Vagina (tissue), 2 donors: Measurements from ENCODE around the gene MRTFA. TPM values are rescaled to one million over a fixed set of nuclear protein-coding genes. Genes with fewer than 3 reads are reported as not detected.
"Not testable (repeated sequence)": the region's sequence is repeated elsewhere in the genome, so short reads cannot be mapped to it uniquely, and the experiment has no call there.

ENCODE experiments used
- DNase-seq, 2 donors: peaks; one replicate each; pipeline ENCODE4 v3.0.0-alpha.2; 2017; ENCODE audit errors: extremely low spot score in 2 of 2
- H3K27ac ChIP-seq: fragments of 200-600 bp; sonication (generic); one replicate; pipeline ENCODE4 v1.5.1; 2019
- H3K27me3 ChIP-seq: fragments of 200-600 bp; sonication (generic); one replicate; pipeline ENCODE4 v1.5.1; 2019
- H3K36me3 ChIP-seq, 2 donors: fragments of 200-600 bp; sonication (generic); one replicate each; pipeline ENCODE4 v1.5.1; 2017 to 2019
- H3K4me1 ChIP-seq: fragments of 200-600 bp; sonication (generic); one replicate; pipeline ENCODE4 v1.5.1; 2019
- H3K4me3 ChIP-seq, 2 donors: fragments of 200-600 bp; sonication (generic); 1 replicate in 1 of 2; 2 replicates in 1 of 2; pipeline ENCODE4 v1.5.1; 2016 to 2019
- H3K9me3 ChIP-seq: fragments of 200-600 bp; sonication (generic); one replicate; pipeline ENCODE4 v1.5.1; 2019
- POLR2A ChIP-seq, 2 donors: fragments of 450-650 bp; IDR thresholded peaks; one replicate each; pipeline ENCODE4 v1.6.1; 2017; ENCODE audit warnings: antibody characterized with exemption in 2 of 2, mild to moderate bottlenecking in 2 of 2, moderate library complexity in 2 of 2
- POLR2AphosphoS5 ChIP-seq, 2 donors: sonication (generic); formaldehyde crosslinking; IDR thresholded peaks; one replicate each; pipeline ENCODE4 v1.9.0; 2017; ENCODE audit warnings: antibody characterized with exemption in 2 of 2, mild to moderate bottlenecking in 2 of 2, low read depth in 1 of 2; ENCODE audit not compliant: insufficient read depth in 1 of 2
- intact Hi-C: fragments of 100-400 bp; cut with DNase I; formaldehyde crosslinking; loops from one replicate; pipeline ENCODE4 v1.15.1; 2023
- total RNA-seq: library from RNA; depleted of rRNA; stranded (reverse); fragments of >200 nt; gene quantifications from one replicate; pipeline ENCODE4 v1.2.3, GENCODE V29; 2016
- TF ChIP-seq, protein P1 (sequence below), 3 experiments: fragments of 450-650 bp in 2 of 3; fragments of 200-600 bp in 1 of 3; sonication (generic) in 1 of 3; IDR thresholded peaks; one replicate each; pipeline ENCODE4 v1.5.1; 2017 to 2019; ENCODE audit warnings: antibody characterized with exemption in 3 of 3, mild to moderate bottlenecking in 2 of 3, moderate library complexity in 2 of 3

MRTFA gene
- total RNA-seq, 1 donor from 2014 or later = 99.4 TPM

DNA sequence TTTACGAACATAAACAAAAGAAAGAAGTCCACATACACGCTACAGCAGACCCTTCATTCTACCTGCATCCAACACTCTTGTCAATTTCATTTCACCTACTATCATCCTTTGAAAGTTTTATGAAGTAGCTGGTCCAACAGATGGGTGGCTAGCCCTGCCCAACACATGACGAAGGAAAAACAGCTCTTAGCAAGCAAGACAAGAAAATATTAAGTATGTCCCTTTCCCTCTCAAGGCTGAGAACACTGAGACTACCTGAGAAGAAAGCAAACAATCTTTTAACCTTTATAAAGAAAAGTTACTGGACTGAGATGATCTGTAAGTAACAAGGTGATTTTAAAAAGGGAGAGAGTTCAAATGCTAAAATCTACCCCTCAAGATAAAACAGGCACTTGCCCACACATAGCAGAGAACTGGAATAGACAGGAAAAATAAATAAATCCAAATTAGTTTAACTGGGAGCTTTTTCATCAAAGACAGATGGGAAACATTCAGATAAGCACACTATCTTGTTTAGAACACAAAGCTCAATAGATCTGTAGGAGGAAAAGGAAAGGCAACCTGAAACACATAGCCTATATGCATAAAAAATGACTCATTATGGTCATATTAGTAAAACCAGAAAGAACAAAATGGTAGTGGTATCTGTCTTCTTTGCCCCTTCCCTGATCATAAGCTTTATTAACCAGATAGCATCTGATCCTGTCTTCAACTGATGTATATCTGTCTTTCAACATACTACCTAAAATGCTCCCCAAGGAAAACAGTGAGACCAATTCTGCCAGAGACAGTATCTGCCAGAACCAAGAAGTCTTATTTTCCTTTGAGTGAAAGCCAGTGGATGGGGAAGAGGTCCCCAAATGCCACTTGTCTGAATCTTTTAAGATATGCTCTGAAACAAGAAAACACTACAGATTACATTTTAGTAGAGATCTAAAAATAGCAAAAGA lies 104.3 kb downstream of the MRTFA start:
- no peaks in the 10 kb centered on the region for H3K36me3 ChIP-seq
- intact Hi-C loops = no loop called here
- peak overlapping the region; percentile 7 to 28 for H3K4me3 ChIP-seq
- peaks cover 57% of the 10 kb centered on the region for H3K4me1 ChIP-seq
- no peaks in the 10 kb centered on the region for H3K9me3 ChIP-seq
- TF ChIP-seq, protein P1, sequence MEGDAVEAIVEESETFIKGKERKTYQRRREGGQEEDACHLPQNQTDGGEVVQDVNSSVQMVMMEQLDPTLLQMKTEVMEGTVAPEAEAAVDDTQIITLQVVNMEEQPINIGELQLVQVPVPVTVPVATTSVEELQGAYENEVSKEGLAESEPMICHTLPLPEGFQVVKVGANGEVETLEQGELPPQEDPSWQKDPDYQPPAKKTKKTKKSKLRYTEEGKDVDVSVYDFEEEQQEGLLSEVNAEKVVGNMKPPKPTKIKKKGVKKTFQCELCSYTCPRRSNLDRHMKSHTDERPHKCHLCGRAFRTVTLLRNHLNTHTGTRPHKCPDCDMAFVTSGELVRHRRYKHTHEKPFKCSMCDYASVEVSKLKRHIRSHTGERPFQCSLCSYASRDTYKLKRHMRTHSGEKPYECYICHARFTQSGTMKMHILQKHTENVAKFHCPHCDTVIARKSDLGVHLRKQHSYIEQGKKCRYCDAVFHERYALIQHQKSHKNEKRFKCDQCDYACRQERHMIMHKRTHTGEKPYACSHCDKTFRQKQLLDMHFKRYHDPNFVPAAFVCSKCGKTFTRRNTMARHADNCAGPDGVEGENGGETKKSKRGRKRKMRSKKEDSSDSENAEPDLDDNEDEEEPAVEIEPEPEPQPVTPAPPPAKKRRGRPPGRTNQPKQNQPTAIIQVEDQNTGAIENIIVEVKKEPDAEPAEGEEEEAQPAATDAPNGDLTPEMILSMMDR (IDR thresholded peaks at IDR 0.05) = no peak
- TF ChIP-seq POLR2A (IDR thresholded peaks at IDR 0.05) = no peak
- no peak for TF ChIP-seq POLR2AphosphoS5 (IDR thresholded peaks at IDR 0.05; ENCODE audit: insufficient read depth in 1 of 2, low read depth in 1 of 2)
- no peaks in the 10 kb centered on the region for H3K27me3 ChIP-seq
- H3K27ac ChIP-seq = peak overlapping the region; percentile 76
- DNase-seq = no peak

DNA sequence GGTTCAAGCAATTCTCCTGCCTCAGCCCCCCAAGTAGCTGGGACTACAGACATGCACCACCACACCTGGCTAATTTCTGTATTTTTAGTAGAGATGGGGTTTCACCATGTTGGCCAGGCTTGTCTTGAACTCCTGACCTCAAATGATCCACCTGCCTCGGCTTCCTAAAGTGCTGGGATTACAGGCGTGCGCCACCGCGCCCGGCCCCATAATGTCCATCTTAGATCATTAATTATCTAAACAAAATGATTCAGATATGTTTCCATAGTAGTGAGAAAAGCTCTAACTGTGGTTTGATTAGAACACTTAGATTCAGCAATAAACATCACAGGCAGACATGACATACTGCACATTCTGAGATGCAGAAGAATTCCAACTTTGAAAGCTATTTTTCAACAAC lies 106.1 kb downstream of the MRTFA start:
- H3K27ac ChIP-seq, H3K9me3 ChIP-seq, intact Hi-C loops, H3K36me3 ChIP-seq, DNase-seq, H3K27me3 ChIP-seq, H3K4me3 ChIP-seq: not testable (repeated sequence)
- peaks cover 53% of the 10 kb centered on the region for H3K4me1 ChIP-seq

DNA sequence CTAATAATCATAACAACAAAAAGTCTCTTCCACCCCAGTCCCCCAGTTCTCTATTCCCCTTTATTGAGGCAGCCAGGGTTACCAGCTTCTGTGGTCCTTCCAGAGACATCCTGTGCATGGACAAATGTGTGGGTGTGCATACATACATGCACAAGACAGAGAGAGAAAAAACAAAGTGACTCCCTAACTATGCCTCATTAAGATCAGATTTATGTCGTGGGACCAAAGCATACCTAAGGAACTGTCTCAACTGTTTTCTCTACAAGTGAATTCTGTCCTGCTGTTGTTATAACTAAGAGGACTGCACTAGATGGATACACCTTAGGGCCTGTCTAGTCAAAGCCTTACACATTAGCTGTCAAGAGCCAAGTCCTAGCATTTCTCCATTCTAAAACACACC lies 106.7 kb downstream of the MRTFA start:
- Histone ChIP-seq H3K27ac (no peak overlapping the region), H3K4me3 (no peak overlapping the region), H3K9me3 (no peaks in the 10 kb centered on the region), H3K27me3 (no peaks in the 10 kb centered on the region), H3K36me3 (no peaks in the 10 kb centered on the region), H3K4me1 (peaks cover 47% of the 10 kb centered on the region)
- TF ChIP-seq, protein P1 (IDR thresholded peaks at IDR 0.05) = no peak
- no peak for TF ChIP-seq POLR2AphosphoS5 (IDR thresholded peaks at IDR 0.05; ENCODE audit: insufficient read depth in 1 of 2, low read depth in 1 of 2)
- intact Hi-C loops = loop anchor here (5.0 kb wide), 1 partner anchor 518 kb away; no protein-coding TSS in a partner anchor
- no peak for DNase-seq

DNA sequence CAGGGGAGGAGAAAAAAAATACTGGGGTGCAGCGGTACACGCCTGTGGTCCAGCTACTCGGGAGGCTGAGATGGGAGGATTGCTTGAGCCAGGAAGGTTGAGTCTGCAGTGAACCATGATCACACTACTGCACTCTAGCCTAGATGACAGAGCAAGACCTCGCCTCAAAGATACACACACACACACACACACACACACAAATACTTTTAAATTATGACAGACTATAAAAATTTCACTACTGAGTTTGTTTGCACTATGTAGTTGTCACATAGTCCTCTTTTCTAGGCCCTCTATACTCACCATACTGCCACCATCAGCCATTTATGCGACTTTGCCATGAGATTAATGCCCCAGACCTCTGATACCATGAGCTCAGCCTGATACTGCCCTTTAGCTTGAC lies 109.6 kb downstream of the MRTFA start:
- peaks cover 20% of the 10 kb centered on the region for H3K4me1 ChIP-seq
- no peaks in the 10 kb centered on the region for H3K9me3 ChIP-seq
- H3K36me3 ChIP-seq = no peaks in the 10 kb centered on the region
- H3K4me3 ChIP-seq = no peak overlapping the region
- TF ChIP-seq POLR2AphosphoS5 (IDR thresholded peaks at IDR 0.05; ENCODE audit: insufficient read depth in 1 of 2, low read depth in 1 of 2) = no peak
- no peak for TF ChIP-seq POLR2A (IDR thresholded peaks at IDR 0.05)
- no peak for DNase-seq
- intact Hi-C loops = loop anchor here (5.0 kb wide), 1 partner anchor 515 kb away; no protein-coding TSS in a partner anchor
- peak overlapping the region; percentile 9 for H3K27ac ChIP-seq
- no peaks in the 10 kb centered on the region for H3K27me3 ChIP-seq

DNA sequence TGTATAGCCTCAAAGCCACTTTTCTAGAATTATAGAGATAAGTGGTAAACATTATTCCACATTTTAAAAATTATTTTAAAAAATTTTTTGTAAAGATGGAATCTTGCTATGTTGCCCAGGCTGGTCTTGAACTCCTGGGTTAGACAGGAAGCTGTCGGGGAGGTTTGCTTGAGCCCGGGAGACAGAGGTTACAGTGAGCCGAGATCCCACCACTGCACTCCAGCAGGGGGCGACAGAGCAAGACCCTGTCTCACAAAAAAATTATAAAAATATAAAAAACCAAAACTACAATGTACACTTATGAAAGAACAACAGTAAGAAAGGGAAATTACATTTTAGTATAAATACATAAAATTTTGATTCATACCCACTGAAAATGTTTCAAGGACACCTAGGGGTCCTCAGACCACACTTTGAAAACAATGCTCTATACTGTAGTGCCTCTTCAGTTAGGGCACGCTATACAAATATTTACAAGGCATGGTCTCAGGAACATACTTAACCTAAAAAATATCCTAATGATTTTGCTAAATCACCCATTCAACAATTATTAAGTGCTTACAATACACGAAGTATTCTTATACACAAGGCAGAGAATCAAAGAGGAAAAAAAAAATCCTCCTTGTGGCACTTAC lies 111.2 kb downstream of the MRTFA start:
- Histone ChIP-seq H3K36me3 (no peaks in the 10 kb centered on the region), H3K4me1 (peaks cover 9% of the 10 kb centered on the region), H3K9me3 (no peaks in the 10 kb centered on the region), H3K4me3 (no peak overlapping the region), H3K27ac (no peak overlapping the region), H3K27me3 (no peaks in the 10 kb centered on the region)
- intact Hi-C loops = loop anchor here (5.0 kb wide), 1 partner anchor 513 kb away; no protein-coding TSS in a partner anchor
- TF ChIP-seq POLR2AphosphoS5 (IDR thresholded peaks at IDR 0.05; ENCODE audit: insufficient read depth in 1 of 2, low read depth in 1 of 2) = no peak
- TF ChIP-seq POLR2A (IDR thresholded peaks at IDR 0.05) = no peak
- TF ChIP-seq, protein P1 (IDR thresholded peaks at IDR 0.05) = peak; percentile 19 to 59 (median 29)
- no peak for DNase-seq
